Heart left ventricle (tissue), 16 donors: ENCODE data around the gene INSYN1. TPM values are rescaled to one million over a fixed set of nuclear protein-coding genes. Genes with fewer than 3 reads are reported as not detected.

Source experiments
- ATAC-seq, 4 donors: fragments of 200-7000 bp; cut with Tn5 transposase; one replicate each; pipeline ENCODE4 v1.9.1; 2020 to 2022; ENCODE audit warnings: moderate library complexity in 4 of 4, mild to moderate bottlenecking in 3 of 4, moderate number of reproducible peaks in 1 of 4
- DNase-seq, 5 donors: peaks; one replicate each; pipeline ENCODE4 v3.0.0-alpha.2; 2020
- H3K27ac ChIP-seq, 12 donors: fragments of 200-600 bp; sonication (generic) in 4 of 12; one replicate each; pipeline versions ENCODE4 v1.5.0 to v1.8.0; 2016 to 2022; ENCODE audit warnings: mild to moderate bottlenecking in 2 of 12
- H3K27me3 ChIP-seq, 9 donors: fragments of 200-600 bp; sonication (generic) in 2 of 9; one replicate each; pipeline versions ENCODE4 v1.5.1 to v1.8.0; 2016 to 2022; ENCODE audit warnings: mild to moderate bottlenecking in 3 of 9
- H3K36me3 ChIP-seq, 9 donors: fragments of 200-600 bp; sonication (generic) in 2 of 9; one replicate each; pipeline versions ENCODE4 v1.5.0 to v1.8.0; 2018 to 2022; ENCODE audit warnings: mild to moderate bottlenecking in 2 of 9
- H3K4me1 ChIP-seq, 12 donors: fragments of 200-600 bp; sonication (generic) in 4 of 12; one replicate each; pipeline versions ENCODE4 v1.5.0 to v1.8.0; 2016 to 2022; ENCODE audit warnings: mild to moderate bottlenecking in 3 of 12
- H3K4me3 ChIP-seq, 12 donors: fragments of 200-600 bp; sonication (generic) in 4 of 12; one replicate each; pipeline versions ENCODE4 v1.5.0 to v1.8.0; 2017 to 2022; ENCODE audit warnings: mild to moderate bottlenecking in 9 of 12, moderate library complexity in 4 of 12
- H3K9me3 ChIP-seq, 12 donors: fragments of 200-600 bp; sonication (generic) in 4 of 12; one replicate each; pipeline versions ENCODE4 v1.5.0 to v1.8.0; 2016 to 2022; ENCODE audit warnings: mild to moderate bottlenecking in 1 of 12
- CTCF ChIP-seq, 12 donors: fragments of 200-600 bp; sonication (generic) in 4 of 12; IDR thresholded peaks; one replicate each; pipeline versions ENCODE4 v1.5.0 to v1.8.0; 2018 to 2022; ENCODE audit warnings: antibody characterized with exemption in 12 of 12, mild to moderate bottlenecking in 5 of 12
- POLR2A ChIP-seq, 2 donors: fragments of 450-650 bp; IDR thresholded peaks; one replicate each; pipeline ENCODE4 v1.6.1; 2017; ENCODE audit warnings: antibody characterized with exemption in 2 of 2, mild to moderate bottlenecking in 2 of 2, moderate library complexity in 2 of 2
- WGBS, 4 donors: extraction: QIAGEN DNeasy Blood & Tissue Kit in 2 of 4; methylation state at CpG; one replicate each; pipeline versions ENCODE4 v1.1.5 to v1.1.7; 2013 to 2018; 5-methylcytosine and 5-hydroxymethylcytosine counted together
- intact Hi-C, 10 donors: fragments of 100-400 bp; cut with DNase I; formaldehyde crosslinking; loops; one replicate each; pipeline versions ENCODE4 v1.11.1 to v1.14.2; 2022
- polyA plus RNA-seq, 2 donors: library from polyadenylated mRNA; stranded (reverse); fragments of 200-250 nt; gene quantifications; one replicate each; pipeline ENCODE4 v1.2.3, GENCODE V29; 2013
- total RNA-seq, 9 donors: library from RNA; depleted of rRNA in 2 of 9; stranded (reverse); fragments of >200 nt in 2 of 9; fragmentation: NEBNext Ultra II Directional in 3 of 9; extraction: Animal tissue kit (Norgen Biotek cat#: 25700) in 3 of 9; gene quantifications; one replicate each; pipeline versions ENCODE4 v1.1.0 to v1.2.4, GENCODE V29; 2016 to 2023
- donor health status: ischemic (EF 13 %, LVEDD 7.1; RV severe dilation, severe dysfunction).
- donor health status: healthy with polysubstance abuse.
- donor health status: DM: no; HTN: yes; CAD: no.
- donor health status: DM: no; HTN: no; CAD: no.
- donor health status: ischemic (EF 25% LVEDD 6.9; RV normal size, moderate dysfunction).
- donor health status: ischemic (EF 25% LVEDD 5.7; RV mildly dilated, moderate dysfunction).
- donor health status: healthy.
- donor health status: DM: yes; HTN: yes; CAD: no.
- donor health status: ischemic (EF 35%, LVEDD 5.7; RV mildly dilated, moderate dysfunction).
- donor health status: nonischemic (EF 11% LVEDD 7.7; RV severe dilation, severe dysfunction).
- donor health status: DM: yes; HTN: yes; CAD: no.
- donor health status: PGD.
- donor health status: ischemic (EF 29% LVEDD 5.4; RV normal size, mild dysfunction).
- donor health status: nonischemic (EF 23%, LVEDD 6.1; RV moderate dilation, normal function).

Gene INSYN1
- total and polyA plus RNA-seq, 11 donors, result 51.5 to 182 (median 107) TPM

DNA sequence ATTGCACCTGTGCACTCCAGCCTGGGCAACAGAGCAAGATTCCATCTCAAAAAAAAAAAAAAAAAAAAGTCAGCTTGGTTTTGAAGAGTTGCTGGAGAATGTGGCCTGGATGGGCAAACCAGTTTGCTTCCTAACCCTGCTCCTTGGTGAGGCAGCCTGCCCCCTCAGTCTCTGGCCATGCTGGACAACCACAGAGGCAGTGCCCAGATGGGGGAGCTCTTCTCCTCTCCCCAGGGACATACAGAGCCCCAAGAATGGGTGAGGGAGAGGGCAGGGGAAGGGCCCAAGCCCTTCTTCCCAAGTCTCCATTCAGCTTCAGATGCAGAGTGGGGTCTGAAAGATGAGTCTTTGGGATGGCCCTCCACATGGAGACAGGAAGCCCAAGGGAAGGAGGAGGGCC is 41.0 kb downstream of the INSYN1 start:
- no peaks in the 10 kb centered on the region for H3K9me3 ChIP-seq
- H3K27me3 ChIP-seq, result no peaks in the 10 kb centered on the region
- no peak for TF ChIP-seq POLR2A (IDR thresholded peaks at IDR 0.05)
- TF ChIP-seq CTCF (IDR thresholded peaks at IDR 0.05), result peak in 3 of 12 donors; percentile 8 to 15 (median 15)
- H3K36me3 ChIP-seq, result peaks cover 0 to 62% (median 33%) of the 10 kb centered on the region in 9 donors
- no peak overlapping the region for H3K4me3 ChIP-seq
- DNase-seq (peak in 1 of 5 donors; percentile 31), ATAC-seq (peak in 1 of 4 donors; percentile 13)
- no peak overlapping the region for H3K27ac ChIP-seq
- intact Hi-C loops, result loop anchor here in 4 of 10 donors (10.0 kb wide), 2 partner anchors 83 to 193 kb away; no protein-coding TSS in a partner anchor
- peaks cover 0 to 18% (median 0%) of the 10 kb centered on the region in 12 donors for H3K4me1 ChIP-seq

DNA sequence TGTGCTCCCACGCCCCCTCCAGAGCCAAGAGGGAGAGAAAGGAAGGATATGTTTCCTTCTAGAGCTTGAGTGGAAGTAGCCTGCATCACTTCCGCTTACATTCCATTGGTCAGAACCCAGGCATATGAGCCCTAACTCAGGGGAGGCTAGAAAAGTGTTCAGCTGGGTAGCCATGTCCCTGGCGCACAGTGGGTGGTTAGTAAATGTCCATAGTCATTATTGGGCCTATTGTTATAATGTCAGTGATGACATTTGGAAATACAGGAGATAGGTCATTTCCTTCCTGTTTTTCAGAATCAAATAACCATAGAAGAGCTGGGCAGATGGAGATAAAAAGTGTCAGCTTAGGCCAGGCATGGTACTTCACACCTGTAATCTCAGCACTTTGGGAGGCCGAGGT is 41.6 kb downstream of the INSYN1 start:
- intact Hi-C loops, result loop anchor here in 4 of 10 donors (10.0 kb wide), 2 partner anchors 83 to 193 kb away; no protein-coding TSS in a partner anchor
- no peak for TF ChIP-seq POLR2A (IDR thresholded peaks at IDR 0.05)
- TF ChIP-seq CTCF (IDR thresholded peaks at IDR 0.05), result no peak
- WGBS, 4 donors, result 63 to 75% (median 67%) methylated on average over 4 of the region's 4 CpGs
- no peak overlapping the region for H3K27ac ChIP-seq
- no peaks in the 10 kb centered on the region for H3K9me3 ChIP-seq
- peaks cover 0 to 68% (median 38%) of the 10 kb centered on the region in 9 donors for H3K36me3 ChIP-seq
- ATAC-seq (peak in 1 of 4 donors; percentile 56), DNase-seq (peak in 1 of 5 donors; percentile 5)
- H3K4me3 ChIP-seq, result no peak overlapping the region
- H3K4me1 ChIP-seq, result peaks cover 0 to 15% (median 0%) of the 10 kb centered on the region in 12 donors
- H3K27me3 ChIP-seq, result no peaks in the 10 kb centered on the region

DNA sequence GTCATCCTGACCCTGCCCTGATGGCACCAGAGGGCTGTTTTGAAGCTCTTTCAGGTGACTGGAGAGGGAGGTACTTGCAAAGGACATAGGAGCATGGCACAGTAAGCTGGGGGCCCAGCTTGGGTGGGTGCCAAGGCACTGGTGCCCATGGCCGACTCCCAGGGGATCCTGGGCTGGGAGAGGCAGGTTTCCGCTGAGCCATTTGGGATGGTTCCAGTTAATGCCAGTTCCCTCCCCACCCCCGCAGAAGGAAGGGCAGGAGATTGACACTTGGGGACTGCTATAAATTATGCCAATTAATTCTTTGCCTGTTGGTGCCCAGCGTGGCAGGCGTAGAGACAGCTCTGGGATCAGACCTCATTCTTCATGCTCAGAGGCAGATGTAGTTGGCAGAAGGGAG is 42.8 kb downstream of the INSYN1 start:
- Histone ChIP-seq H3K27me3 (no peaks in the 10 kb centered on the region), H3K27ac (no peak overlapping the region), H3K4me3 (no peak overlapping the region), H3K36me3 (peaks cover 0 to 79% (median 38%) of the 10 kb centered on the region in 9 donors), H3K4me1 (peaks cover 0 to 5% (median 0%) of the 10 kb centered on the region in 12 donors), H3K9me3 (no peaks in the 10 kb centered on the region)
- 62 to 78% (median 68%) methylated on average over 5 of the region's 5 CpGs for WGBS, 4 donors
- TF ChIP-seq CTCF (IDR thresholded peaks at IDR 0.05) (no peak), POLR2A (IDR thresholded peaks at IDR 0.05) (no peak)
- intact Hi-C loops, result loop anchor here in 4 of 10 donors (10.0 kb wide), 2 partner anchors 84 to 194 kb away; no protein-coding TSS in a partner anchor
- ATAC-seq, result no peak
- peak in 1 of 5 donors; percentile 32 for DNase-seq

DNA sequence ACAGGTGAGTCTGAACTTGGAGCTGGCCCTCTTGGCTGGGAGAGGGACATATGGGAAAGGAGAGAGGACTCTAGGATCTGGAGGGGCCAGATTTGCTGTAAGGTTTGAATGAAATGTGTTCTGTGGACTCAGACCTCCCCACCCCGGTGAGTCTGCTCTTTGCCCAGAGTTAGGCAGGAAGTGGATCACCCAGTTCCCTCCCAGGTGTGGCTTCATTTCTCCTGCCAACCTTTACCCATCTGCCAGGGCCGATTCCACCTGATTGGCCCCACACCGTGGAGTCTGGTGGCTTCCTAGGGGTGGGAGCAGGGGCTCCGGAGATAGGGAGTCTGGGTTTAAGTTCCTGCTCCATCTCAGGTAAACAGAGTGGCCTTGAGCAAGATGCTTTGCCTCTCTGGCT is 43.5 kb downstream of the INSYN1 start:
- no peaks in the 10 kb centered on the region for H3K27me3 ChIP-seq
- TF ChIP-seq CTCF (IDR thresholded peaks at IDR 0.05) (no peak), POLR2A (IDR thresholded peaks at IDR 0.05) (no peak)
- DNase-seq (no peak), ATAC-seq (no peak)
- WGBS, 4 donors, result 87 to 91% (median 90%) methylated on average over 4 of the region's 4 CpGs
- no peaks in the 10 kb centered on the region for H3K9me3 ChIP-seq
- peaks cover 0 to 84% (median 38%) of the 10 kb centered on the region in 9 donors for H3K36me3 ChIP-seq
- intact Hi-C loops, result loop anchor here in 6 of 10 donors (5.0 to 10.0 kb wide), 6 partner anchors 42 to 467 kb away; no protein-coding TSS in a partner anchor
- H3K4me1 ChIP-seq, result peaks cover 0 to 7% (median 0%) of the 10 kb centered on the region in 12 donors
- no peak overlapping the region for H3K27ac ChIP-seq
- H3K4me3 ChIP-seq, result no peak overlapping the region
